HG02571 (cell line): ENCODE measurements around the gene CMC4.

Experiments
- ATAC-seq: cut with Tn5 transposase; IDR thresholded peaks from one replicate; pipeline ENCODE4 v1.9.1; 2021; ENCODE audit warnings: mild to moderate bottlenecking, moderate library complexity; ENCODE audit not compliant: unreplicated experiment

Gene CMC4

GRCh38 chrX:155054255-155054654 is 16.7 kb downstream of the CMC4 start:
- ATAC-seq, result no peak

GRCh38 chrX:155053656-155054055 is 17.3 kb downstream of the CMC4 start:
- no peak for ATAC-seq

- ATAC-seq, result no peak
These were observed 18.0 kb downstream of the CMC4 start for GRCh38 chrX:155052738-155053498.

- ATAC-seq, result no peak
These were observed 21.8 kb downstream of the CMC4 start for GRCh38 chrX:155048977-155049619.

- ATAC-seq, result no peak
These were observed 24.0 kb downstream of the CMC4 start for GRCh38 chrX:155046811-155047528.

GRCh38 chrX:155046129-155046810 is 24.7 kb downstream of the CMC4 start:
- ATAC-seq, result no peak

- ATAC-seq, result no peak
These were observed 35.2 kb downstream of the CMC4 start for GRCh38 chrX:155035688-155036087.

GRCh38 chrX:155031657-155032056 is 39.3 kb downstream of the CMC4 start:
- ATAC-seq, result no peak

- ATAC-seq, result no peak
These were observed 42.1 kb downstream of the CMC4 start for GRCh38 chrX:155028877-155029291.

GRCh38 chrX:155028129-155028528 is 42.8 kb downstream of the CMC4 start:
- ATAC-seq, result no peak

- no peak for ATAC-seq
These were observed 43.3 kb downstream of the CMC4 start for GRCh38 chrX:155027509-155028066.

GRCh38 chrX:155026727-155027508 is 44.0 kb downstream of the CMC4 start, which contains the start of gene FUNDC2:
Gene FUNDC2 (plus strand): TSS chrX:155026844. CDS start chrX:155026939, 95 bp downstream.
- peak; percentile 87 for ATAC-seq

GRCh38 chrX:155026420-155026726 is 44.6 kb downstream of the CMC4 start:
- ATAC-seq, result no peak

- ATAC-seq, result no peak
These were observed 46.8 kb downstream of the CMC4 start for GRCh38 chrX:155023907-155024833.

GRCh38 chrX:155022585-155022984 is 48.4 kb downstream of the CMC4 start, which contains the start of gene F8:
Gene F8 (minus strand): TSS chrX:155022723. CDS start chrX:155022552, 171 bp downstream.
- no peak for ATAC-seq

- no peak for ATAC-seq
These were observed 50.3 kb downstream of the CMC4 start for GRCh38 chrX:155020591-155020990.
